ENCODE results near the gene CD22. TPM values are rescaled to one million over a fixed set of nuclear protein-coding genes. Genes with fewer than 3 reads are reported as not detected.

CD22 gene
- total RNA-seq, 1 donor from 2014 or later, result not detected

GRCh38 chr19:35302446-35302845, 26.5 kb upstream of the CD22 start:
- Mint-ChIP-seq H3K27me3 (ENCODE audit: unreplicated experiment) (peaks cover 2% of the 10 kb centered on the region), H3K4me1 (ENCODE audit: low read depth, unreplicated experiment) (no peaks in the 10 kb centered on the region), H3K27ac (ENCODE audit: unreplicated experiment) (no peak overlapping the region), H3K9me3 (ENCODE audit: unreplicated experiment) (peaks cover 6% of the 10 kb centered on the region), H3K36me3 (ENCODE audit: unreplicated experiment) (peaks cover 4% of the 10 kb centered on the region), H3K4me3 (ENCODE audit: unreplicated experiment) (no peak overlapping the region)
- DNase-seq, result no peak
- TF ChIP-seq, protein P1, sequence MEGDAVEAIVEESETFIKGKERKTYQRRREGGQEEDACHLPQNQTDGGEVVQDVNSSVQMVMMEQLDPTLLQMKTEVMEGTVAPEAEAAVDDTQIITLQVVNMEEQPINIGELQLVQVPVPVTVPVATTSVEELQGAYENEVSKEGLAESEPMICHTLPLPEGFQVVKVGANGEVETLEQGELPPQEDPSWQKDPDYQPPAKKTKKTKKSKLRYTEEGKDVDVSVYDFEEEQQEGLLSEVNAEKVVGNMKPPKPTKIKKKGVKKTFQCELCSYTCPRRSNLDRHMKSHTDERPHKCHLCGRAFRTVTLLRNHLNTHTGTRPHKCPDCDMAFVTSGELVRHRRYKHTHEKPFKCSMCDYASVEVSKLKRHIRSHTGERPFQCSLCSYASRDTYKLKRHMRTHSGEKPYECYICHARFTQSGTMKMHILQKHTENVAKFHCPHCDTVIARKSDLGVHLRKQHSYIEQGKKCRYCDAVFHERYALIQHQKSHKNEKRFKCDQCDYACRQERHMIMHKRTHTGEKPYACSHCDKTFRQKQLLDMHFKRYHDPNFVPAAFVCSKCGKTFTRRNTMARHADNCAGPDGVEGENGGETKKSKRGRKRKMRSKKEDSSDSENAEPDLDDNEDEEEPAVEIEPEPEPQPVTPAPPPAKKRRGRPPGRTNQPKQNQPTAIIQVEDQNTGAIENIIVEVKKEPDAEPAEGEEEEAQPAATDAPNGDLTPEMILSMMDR (IDR thresholded peaks at IDR 0.05; ENCODE audit: partially characterized antibody, unreplicated experiment), result no peak

- Mint-ChIP-seq H3K27me3 (ENCODE audit: unreplicated experiment) (peaks cover 2% of the 10 kb centered on the region), H3K36me3 (ENCODE audit: unreplicated experiment) (peaks cover 4% of the 10 kb centered on the region), H3K4me1 (ENCODE audit: low read depth, unreplicated experiment) (no peaks in the 10 kb centered on the region), H3K9me3 (ENCODE audit: unreplicated experiment) (peaks cover 6% of the 10 kb centered on the region), H3K27ac (ENCODE audit: unreplicated experiment) (no peak overlapping the region), H3K4me3 (ENCODE audit: unreplicated experiment) (no peak overlapping the region)
- DNase-seq, result no peak
- TF ChIP-seq, protein P1 (IDR thresholded peaks at IDR 0.05; ENCODE audit: partially characterized antibody, unreplicated experiment), result no peak
Measured at GRCh38 chr19:35303357-35303915, 25.6 kb upstream of the CD22 start.

DNA sequence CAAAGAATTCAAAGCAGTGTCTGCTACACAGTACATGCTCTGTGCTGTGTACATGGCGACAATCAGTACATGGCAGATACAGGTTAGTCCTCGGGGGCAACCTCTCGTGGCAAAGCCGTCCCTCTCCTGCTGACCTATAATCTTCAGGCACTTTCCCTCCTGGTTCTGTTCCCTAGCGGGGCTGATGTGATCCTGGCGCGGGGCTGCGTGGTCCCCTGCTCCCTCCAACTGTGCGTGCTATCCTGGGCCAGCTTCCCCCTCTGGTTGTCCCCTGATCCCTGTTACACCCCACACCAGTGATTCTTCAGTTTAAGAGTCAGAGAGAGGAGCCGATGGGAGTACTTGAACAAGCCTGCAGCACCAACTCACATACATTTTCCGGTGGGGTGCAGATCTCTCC, 25.0 kb upstream of the CD22 start:
- Mint-ChIP-seq H3K27me3 (ENCODE audit: unreplicated experiment) (peaks cover 2% of the 10 kb centered on the region), H3K4me1 (ENCODE audit: low read depth, unreplicated experiment) (no peaks in the 10 kb centered on the region), H3K36me3 (ENCODE audit: unreplicated experiment) (peaks cover 4% of the 10 kb centered on the region), H3K4me3 (ENCODE audit: unreplicated experiment) (no peak overlapping the region), H3K9me3 (ENCODE audit: unreplicated experiment) (peaks cover 6% of the 10 kb centered on the region), H3K27ac (ENCODE audit: unreplicated experiment) (no peak overlapping the region)
- no peak for DNase-seq
- TF ChIP-seq, protein P1 (IDR thresholded peaks at IDR 0.05; ENCODE audit: partially characterized antibody, unreplicated experiment), result no peak

DNA sequence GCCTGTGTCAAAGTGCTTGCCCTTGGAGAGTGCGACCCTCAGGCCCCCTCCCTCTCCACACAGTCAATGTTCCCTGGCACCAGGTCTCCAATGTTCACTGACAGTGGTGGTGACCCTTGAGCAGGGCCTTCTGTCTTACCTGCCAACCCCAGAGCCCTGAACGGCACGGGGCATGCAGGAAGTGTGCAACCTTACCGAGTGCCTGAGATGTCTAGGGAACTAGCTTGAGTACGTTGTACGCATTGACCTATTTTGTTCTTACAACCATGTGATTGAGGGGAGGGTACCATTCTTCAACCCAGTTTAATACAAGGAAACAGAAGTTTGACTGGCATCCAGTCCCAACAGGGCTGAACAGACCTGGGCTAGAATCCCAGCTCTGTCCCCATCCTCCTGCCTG, 23.8 kb upstream of the CD22 start:
- Mint-ChIP-seq H3K4me1 (ENCODE audit: low read depth, unreplicated experiment) (no peaks in the 10 kb centered on the region), H3K36me3 (ENCODE audit: unreplicated experiment) (peaks cover 4% of the 10 kb centered on the region), H3K9me3 (ENCODE audit: unreplicated experiment) (peaks cover 5% of the 10 kb centered on the region), H3K4me3 (ENCODE audit: unreplicated experiment) (no peak overlapping the region), H3K27ac (ENCODE audit: unreplicated experiment) (no peak overlapping the region), H3K27me3 (ENCODE audit: unreplicated experiment) (peaks cover 4% of the 10 kb centered on the region)
- no peak for DNase-seq
- TF ChIP-seq, protein P1 (IDR thresholded peaks at IDR 0.05; ENCODE audit: partially characterized antibody, unreplicated experiment), result no peak

DNA sequence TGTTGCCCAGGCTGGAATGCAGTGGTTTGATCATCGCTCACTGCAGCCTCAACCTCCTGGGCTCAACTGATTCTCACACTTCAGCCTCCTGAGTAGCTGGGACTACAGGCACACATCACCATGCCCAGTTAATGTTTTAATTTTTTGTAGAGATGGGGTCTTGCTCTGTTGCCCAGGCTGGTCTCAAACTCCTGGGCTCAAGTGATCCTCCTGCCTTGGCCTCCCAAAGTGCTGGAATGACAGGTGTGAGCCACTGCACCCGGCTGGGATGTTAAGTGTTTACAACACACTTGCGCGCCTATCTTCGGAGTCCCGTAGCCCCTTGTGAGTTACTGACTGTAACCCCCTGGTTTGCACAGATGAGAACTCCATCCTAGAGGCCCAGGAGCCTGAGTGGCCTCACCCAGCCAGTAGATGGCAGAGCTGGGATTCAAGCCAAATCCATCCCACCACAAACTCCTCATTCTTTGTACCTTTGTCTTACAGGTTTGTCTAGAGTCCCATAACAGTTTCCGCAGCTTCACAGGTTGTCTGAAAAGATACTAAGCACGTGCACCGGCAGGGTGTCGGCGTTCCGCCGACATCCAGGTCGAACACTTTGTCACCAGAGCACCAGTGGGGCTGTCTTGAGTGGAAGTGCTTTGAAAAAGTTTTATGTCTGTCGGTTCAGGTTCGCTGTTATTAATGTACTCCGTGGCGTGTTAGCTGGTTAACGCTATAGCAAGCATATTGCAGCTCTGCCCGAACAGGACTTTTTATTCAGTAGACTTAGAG, 22.3 kb upstream of the CD22 start:
- peaks cover 3% of the 10 kb centered on the region for H3K9me3 Mint-ChIP-seq (ENCODE audit: unreplicated experiment)
- DNase-seq, result no peak
- H3K36me3 Mint-ChIP-seq (ENCODE audit: unreplicated experiment), result peaks cover 4% of the 10 kb centered on the region
- no peaks in the 10 kb centered on the region for H3K4me1 Mint-ChIP-seq (ENCODE audit: low read depth, unreplicated experiment)
- H3K4me3 Mint-ChIP-seq (ENCODE audit: unreplicated experiment), result no peak overlapping the region
- no peak overlapping the region for H3K27ac Mint-ChIP-seq (ENCODE audit: unreplicated experiment)
- peaks cover 4% of the 10 kb centered on the region for H3K27me3 Mint-ChIP-seq (ENCODE audit: unreplicated experiment)
- TF ChIP-seq, protein P1 (IDR thresholded peaks at IDR 0.05; ENCODE audit: partially characterized antibody, unreplicated experiment), result peak; percentile 13
